ENCODE data around the gene DNASE1L3.

DNA sequence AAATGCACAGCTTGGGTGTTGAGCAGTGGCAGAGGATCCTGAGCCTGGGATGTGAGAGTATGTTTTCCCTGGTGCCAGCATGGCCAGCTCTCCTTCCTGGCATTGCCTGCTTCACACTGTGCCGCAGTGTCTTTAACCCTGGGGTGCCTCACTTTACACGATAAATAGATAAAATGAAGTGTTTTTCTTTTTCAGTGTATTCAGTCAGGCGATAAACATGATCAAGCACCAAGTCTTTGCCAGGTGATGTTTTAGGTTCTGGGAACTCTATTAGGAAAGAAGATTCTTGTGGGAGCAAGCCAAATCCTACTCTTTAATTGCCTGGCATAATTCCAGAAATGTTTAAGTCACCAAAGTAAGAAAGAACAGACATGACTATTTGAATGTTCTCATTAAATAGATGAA, 40.9 kb upstream of the DNASE1L3 start:
- TF ChIP-seq, protein P1, sequence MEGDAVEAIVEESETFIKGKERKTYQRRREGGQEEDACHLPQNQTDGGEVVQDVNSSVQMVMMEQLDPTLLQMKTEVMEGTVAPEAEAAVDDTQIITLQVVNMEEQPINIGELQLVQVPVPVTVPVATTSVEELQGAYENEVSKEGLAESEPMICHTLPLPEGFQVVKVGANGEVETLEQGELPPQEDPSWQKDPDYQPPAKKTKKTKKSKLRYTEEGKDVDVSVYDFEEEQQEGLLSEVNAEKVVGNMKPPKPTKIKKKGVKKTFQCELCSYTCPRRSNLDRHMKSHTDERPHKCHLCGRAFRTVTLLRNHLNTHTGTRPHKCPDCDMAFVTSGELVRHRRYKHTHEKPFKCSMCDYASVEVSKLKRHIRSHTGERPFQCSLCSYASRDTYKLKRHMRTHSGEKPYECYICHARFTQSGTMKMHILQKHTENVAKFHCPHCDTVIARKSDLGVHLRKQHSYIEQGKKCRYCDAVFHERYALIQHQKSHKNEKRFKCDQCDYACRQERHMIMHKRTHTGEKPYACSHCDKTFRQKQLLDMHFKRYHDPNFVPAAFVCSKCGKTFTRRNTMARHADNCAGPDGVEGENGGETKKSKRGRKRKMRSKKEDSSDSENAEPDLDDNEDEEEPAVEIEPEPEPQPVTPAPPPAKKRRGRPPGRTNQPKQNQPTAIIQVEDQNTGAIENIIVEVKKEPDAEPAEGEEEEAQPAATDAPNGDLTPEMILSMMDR (IDR thresholded peaks at IDR 0.05), result no peak
- TF ChIP-seq USF2 (IDR thresholded peaks at IDR 0.05) (no peak), SMC3 (IDR thresholded peaks at IDR 0.05) (no peak), ZFP36 (IDR thresholded peaks at IDR 0.05; ENCODE audit: borderline replicate concordance, partially characterized antibody) (no peak), REST (IDR thresholded peaks at IDR 0.05) (no peak), KDM1A (IDR thresholded peaks at IDR 0.05; ENCODE audit: low read depth) (no peak), HEYL (CRISPR knock-in tag; IDR thresholded peaks at IDR 0.05) (no peak), EP300 (IDR thresholded peaks at IDR 0.05) (no peak), NFE2L2 (conservative IDR thresholded peaks at IDR 0.05; ENCODE audit: low read length) (no peak)

All from A549 (cell line).